DMS114 treated with DMSO at 0.1 percent for 48 hours (cell line): ENCODE data around the gene SOX6.
"Not testable (repeated sequence)": the region's sequence is repeated elsewhere in the genome, so short reads cannot be mapped to it uniquely, and the experiment has no call there.

Experiments
- DNase-seq: peaks from one replicate; lab custom pipeline; 2025; ENCODE audit not compliant: unreplicated experiment; lab: John Stamatoyannopoulos, UW

SOX6 gene

DNA sequence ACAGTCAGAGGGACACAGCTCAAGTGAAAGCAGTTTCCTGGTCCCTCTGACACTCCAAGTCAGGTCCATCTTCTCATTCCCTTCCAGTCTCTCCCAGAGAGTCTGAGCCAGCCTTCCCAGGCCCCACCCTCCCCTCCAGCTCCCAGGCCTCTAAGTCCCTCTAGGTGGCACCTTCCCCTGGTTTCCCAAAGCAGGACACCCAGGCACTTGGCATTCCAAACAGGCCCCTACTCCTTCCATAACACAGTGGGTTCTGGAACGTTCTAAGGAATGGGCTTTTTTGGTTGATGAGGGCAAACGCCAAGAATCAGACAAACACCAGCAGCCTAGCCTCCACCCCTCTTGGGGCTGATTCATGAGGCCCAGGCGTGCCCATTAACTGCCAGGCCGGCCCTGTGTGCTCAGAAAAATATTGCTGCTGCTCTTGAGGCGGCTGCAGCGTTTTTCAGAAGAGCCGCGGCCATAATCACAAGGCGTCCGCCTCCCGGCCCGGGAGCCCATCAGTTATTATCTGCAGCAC is 418.7 kb downstream of the SOX6 start:
- no peak for DNase-seq

DNA sequence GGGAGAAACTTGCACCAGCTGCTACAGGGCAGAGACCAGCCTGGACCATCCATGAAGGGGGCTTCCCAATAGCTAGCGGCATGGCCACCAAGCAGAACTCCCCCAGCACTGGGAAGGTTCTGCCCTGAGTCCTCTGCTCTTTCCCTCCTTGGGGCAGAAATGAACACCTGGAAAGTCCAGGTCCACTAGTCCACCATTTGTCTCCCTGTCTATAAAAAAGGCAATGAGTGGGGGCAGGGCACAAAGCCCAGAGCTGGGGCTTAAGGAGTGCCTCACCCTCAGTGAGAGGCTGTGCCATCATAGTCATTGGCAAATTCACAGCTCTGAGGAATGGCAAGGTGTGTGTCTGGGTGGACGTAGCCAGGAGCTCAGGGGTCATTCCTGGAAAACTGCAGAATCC is 420.3 kb downstream of the SOX6 start:
- DNase-seq: no peak

DNA sequence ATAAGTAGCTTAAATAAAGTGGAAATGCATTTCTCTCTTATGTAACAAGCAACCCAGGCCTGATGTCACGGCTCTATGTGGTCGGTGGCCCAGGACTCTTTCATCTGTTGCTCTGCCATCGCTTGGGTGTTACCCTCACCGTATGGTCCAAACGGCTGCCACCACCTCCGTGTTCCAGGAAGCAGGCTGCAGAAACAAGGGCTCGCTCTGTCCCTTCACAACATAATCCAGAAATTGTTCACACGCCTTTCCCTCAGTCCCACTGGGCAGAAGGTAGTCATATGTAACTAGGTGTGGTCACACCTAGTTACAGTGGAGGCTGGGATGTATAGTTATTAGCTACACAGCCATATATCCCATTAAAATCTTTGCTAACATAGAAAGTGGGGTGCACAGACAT is 421.0 kb downstream of the SOX6 start:
- DNase-seq: no peak

DNA sequence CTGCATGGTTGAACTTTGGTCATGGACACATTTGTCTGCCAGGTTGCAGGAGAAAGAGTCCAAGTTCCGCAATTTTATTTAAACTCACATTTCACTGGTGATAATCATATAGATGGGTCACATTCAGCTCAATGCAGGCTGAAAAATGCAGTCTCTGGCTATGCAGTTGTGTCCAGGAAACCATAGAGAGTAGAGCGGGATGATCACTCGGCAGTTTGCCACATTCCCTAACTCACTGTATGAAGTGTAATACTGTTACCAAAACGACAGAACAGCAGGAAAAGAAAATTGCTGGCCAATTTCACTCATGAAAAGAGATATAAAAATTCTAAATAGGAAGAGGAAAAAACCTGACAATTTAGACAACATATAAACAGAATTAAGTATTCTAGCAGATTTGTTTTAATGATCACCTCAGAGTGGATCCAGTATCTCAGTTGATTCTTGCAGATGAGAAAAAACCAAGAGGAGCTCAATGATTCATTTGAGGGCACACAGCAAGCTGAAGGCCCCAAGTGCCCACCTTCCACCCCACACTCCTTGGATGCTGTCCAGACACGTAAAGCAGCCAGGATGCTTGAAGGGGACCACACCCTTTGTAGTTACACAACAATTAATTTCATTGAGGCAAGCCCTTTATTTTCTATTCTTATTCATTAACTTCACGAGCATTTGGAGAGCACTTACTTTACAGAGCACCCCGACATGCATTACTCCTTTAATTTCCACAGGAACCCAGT is 422.3 kb downstream of the SOX6 start:
- no peak for DNase-seq

DNA sequence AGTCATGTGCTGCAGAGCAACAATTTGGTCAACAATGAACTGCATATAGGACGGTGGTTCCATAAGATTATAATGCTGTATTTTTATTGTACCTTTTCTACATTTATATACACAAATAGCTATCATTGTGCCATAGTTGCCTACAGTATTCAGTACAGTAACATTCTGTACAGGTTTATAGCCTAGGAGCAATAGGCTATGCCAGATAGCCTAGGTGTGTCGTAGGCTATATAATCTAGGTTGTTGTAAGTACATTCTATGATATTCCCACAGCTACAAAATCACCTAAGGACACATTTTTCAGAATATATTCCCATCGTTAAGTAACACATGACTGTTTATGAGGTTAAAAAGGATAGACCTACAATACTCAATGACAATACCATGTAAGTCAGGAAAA is 423.9 kb downstream of the SOX6 start:
- no peak for DNase-seq

DNA sequence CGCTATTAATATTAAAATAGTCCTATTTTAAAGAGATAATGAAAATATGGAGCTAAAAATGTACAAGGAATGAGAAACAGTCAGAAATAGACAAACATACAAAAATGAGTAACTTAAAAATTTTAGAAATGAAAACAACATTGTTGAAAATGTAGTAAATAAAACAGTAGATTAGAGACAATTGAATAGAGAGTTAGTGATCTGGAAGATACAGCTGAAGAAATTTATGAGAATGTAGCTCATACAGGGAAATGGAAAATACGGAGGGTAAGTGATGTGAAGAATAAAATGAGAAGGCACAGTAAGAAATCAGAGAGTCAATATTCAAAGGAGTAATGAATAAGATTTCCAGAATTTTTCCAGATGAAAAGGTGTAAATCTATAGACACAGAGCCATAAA is 424.8 kb downstream of the SOX6 start:
- no peak for DNase-seq

DNA sequence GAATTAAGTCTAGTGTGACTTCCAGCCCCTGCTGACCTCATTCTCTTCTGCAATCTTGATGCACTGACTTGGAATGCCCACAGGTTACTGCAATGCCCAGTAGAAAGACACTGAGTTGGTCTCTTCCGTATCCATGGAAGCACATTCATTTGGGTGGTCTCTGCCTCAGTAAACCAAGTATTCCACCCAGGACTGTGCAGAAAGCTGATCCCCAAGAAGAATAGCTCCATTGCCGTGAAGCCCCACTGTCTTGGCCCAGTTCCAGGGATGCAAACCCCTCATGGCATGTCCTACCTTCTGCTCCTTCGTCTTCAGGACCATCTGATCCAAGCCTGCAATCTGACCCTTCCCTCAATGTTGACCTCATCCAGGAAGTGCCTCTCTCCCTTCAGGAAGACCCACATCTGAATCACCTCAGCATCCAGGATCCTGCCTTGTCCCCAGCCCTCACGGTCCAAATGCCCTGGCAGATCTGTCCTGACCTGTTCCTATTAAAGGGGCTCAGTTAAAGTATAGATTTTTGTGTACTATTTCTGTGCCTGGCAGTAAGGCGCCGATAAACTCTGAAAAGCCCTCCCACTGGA is 425.8 kb downstream of the SOX6 start:
- DNase-seq: no peak

DNA sequence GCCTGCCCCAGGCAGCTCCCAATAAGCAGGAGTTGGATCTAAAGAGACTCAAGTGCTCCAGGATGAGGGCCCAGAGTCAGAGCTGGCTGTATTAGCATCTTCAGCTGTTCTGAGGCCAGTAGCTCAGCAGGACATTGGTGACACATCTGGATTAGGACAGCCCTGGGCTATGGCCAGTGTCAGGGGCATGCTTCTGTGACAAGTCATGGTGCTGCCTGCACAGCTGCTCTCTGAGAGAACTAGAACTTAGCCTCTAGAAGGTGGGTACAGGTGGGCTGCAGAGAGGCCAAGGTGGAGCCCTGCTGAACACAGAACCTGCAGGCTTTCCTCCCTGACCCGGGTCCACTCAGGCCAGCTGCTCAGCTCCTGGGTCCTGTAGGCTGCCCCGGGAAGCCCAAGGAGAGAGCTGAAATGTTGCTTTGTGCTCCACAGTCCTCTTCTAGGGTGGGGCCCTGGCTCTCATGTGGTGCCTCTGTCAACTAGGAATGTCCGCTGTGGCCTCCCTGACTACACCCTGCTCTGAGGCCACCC is 426.9 kb downstream of the SOX6 start:
- DNase-seq: no peak

DNA sequence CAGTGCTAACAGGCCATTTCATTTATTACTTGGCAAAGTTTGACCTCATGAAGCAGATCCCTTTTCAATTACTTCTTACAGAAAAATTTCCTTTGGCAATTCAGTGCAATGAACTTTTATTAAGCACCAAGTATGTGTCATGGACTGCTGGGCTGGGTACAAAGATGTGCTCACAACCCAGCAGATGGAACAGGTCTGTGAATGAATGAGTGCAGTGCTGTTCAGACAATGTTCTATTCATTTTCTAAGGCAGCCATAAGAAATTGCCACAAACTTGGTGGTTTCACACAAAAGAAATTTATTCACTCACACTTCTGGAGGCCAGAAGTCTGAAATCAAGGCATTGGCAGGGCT is 428.5 kb downstream of the SOX6 start:
- DNase-seq: no peak

DNA sequence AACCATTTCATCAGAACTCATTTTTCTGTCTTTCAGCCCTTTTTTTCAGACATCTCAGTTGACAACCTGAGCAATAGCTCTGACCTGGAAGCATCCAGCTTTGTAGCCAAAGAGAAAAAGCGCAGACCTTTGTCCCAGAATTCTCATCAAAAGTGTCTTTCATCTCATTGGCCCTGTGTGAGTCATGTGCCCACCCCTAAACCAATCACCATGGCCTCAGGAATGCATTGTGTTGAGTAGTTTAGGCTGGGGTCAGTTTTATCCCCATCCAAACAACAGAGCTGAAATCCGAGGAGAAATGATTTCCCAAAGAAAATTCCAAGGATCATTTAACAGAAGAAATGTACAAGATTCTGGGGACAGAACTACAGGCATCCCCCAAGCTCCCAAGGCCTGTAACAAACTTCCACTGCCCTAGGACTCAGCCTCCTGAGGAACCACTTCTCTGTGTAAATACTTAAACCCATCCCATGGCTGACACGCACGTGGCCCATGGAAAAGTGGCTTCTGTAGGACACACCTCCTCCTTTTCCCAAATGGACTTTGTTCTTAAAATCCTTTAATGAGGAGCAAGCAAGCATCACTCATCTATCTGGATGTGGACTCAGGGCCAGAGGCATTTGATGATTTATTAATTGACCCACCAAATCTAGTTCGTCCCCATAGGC is 429.0 kb downstream of the SOX6 start:
- no peak for DNase-seq

DNA sequence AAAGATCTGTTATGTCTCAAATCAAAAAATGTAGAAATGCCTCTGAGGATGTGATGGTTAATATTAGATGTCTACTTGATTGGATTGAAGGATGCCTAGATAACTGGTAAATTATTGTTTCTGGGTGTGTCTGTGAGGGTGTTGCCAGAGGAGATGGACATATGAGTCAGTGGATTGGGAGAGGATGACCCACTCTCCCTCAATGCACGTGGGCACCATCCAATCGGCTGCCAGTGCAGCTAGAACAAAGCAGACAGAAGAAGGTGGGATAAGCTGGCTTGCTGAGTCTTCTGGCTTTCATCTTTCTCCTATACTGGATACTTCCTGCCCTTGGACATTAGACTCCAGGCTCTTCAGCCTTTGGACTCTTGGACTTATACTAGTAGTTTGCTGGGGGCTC is 430.3 kb downstream of the SOX6 start:
- no peak for DNase-seq

DNA sequence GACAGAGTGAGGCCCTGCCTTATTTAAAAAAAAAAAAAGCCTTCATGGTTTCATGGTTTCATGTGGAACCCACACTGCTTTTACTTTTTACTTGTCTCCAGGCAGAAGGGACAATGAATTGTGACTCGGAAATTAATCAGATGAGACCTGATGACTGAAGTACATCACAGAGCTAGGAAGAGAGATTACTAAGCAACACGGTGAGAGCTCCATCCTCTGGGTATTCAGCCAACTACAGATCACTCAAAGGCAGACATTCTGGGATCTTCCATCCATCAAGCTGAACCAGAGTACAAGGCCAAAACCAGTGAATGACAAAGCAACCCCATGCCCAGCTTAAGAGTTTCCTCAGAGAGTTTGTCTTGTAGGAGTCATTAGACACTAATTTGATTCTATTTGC is 433.2 kb downstream of the SOX6 start:
- DNase-seq: no peak

DNA sequence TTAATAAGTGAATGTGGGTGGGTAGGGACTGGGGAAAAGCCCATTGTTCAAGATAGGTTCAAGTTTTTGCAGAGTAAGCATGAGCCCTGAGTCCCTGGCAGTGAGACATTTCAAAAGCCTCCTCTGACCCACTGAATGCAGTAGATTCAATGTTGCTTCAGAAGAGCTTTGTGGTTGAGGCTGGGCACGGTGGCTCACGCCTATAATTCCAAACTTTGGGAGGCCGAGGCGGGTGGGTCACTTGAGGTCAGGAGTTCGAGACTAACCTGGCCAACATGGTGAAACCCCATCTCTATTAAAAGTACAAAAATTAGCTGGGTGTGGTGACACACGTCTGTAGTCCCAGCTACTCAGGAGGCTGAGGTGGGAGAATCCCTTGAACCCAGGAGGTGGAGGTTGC is 433.6 kb downstream of the SOX6 start:
- DNase-seq: not testable (repeated sequence)

DNA sequence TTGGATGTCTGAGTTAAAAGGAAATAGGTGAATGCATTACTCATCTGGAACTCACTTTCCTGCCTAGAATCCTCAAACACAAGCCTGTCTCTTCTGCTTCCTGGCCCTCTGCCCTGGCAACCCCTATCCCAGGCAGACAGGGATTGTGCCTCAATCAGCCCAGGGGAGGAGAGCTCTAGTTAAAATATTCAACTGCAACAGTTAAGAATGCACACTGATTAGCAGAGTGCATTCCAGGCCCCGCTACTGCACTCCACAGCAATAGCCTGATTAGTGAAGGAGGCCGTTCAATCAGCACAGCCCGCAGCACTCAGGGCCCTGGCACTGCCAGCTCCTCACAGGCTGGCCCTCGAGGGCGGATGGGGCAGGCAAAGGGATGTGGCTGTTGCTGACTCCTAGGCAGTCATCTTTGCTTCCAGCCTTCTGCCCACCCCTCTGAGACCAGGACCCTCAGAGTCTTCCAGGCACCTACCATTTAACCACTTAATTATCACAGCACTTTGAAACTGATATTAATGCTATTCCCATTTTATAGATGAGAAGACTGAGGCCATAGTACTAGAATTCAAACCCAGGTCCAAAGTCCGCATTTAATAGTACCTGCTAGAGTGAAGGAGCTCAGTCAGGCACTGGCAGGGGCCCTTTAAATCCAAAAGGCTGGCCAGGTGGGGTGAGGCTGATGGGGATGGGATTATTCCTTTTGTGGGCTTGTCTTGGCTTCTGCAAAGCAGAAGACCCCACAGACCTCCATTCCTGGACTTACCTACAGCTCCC is 435.3 kb downstream of the SOX6 start:
- DNase-seq: no peak

DNA sequence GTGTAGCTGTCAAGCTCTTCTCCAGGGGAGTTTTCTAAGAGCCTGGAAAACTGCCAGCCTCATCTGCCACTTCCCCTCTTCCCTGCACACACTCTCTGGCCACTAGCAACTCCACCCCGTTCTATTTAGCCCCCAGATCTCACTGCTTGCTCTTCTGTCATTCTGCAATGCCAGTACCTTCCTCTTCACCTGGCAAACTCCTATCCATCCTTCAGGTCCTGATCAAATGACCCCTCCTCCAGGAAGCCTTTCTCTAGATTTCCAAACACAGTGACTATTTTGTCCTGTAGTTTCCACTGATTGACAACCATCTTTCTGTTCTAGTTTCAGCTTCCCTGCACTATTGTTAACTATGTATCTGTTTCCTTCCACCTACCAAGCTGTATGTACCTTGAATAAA is 437.7 kb downstream of the SOX6 start:
- no peak for DNase-seq

DNA sequence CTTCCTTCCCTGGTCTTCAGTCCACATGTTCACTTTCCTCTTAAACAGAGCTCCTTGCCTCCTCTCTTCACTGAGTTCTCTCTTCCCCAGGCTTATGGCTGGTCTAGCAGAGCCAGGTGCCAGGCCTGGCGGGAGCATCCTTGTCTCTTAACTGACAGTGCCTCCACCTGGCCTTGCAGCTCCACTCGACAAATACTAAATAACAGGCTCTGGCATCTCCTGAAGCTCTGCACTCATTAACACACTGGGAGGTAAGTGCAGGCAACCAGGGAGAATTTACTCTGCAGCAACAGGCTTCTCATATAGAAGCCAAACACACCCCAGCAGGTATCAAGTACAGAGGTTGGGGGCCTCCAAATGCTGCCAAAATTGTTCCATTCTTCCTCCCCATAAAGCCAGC is 438.1 kb downstream of the SOX6 start:
- DNase-seq: no peak
